ENCODE results near the gene SLC31A1. TPM values are rescaled to one million over a fixed set of nuclear protein-coding genes. Genes with fewer than 3 reads are reported as not detected.
A peak's percentile ranks its signal among the peaks of the same experiment; 100 is the strongest.

SLC31A1 gene
- polyA plus RNA-seq, 6 donors from 2014 or later, result 1.5 to 2.7 (median 2.0) TPM; not detected in 1

- H3K9me3 Mint-ChIP-seq, result peaks cover 0 to 2% (median 0%) of the 10 kb centered on the region in 7 donors
- H3K4me3 Mint-ChIP-seq, result no peak overlapping the region
These were observed 21.5 kb upstream of the SLC31A1 start for GRCh38 chr9:113199683-113200329.

GRCh38 chr9:113205432-113205831, 15.9 kb upstream of the SLC31A1 start:
- H3K27me3 Mint-ChIP-seq, result no peaks in the 10 kb centered on the region
- peak overlapping the region in 1 of 6 donors; percentile 64 for H3K27ac Mint-ChIP-seq
- no peak overlapping the region for H3K4me3 Mint-ChIP-seq
- H3K4me1 Mint-ChIP-seq, result peaks cover 0 to 17% (median 3%) of the 10 kb centered on the region in 3 donors
- ATAC-seq (ENCODE audit: low read depth in 2 of 2) (no peak), DNase-seq (no peak)
- H3K36me3 Mint-ChIP-seq, result peaks cover 19 to 38% of the 10 kb centered on the region in 2 donors
- H3K9me3 Mint-ChIP-seq, result peaks cover 0 to 2% (median 0%) of the 10 kb centered on the region in 7 donors

More at GRCh38 chr9:113199683-113200329, 21.5 kb upstream of the SLC31A1 start:
- ATAC-seq (ENCODE audit: low read depth in 2 of 2), result no peak
- no peak for DNase-seq
- Mint-ChIP-seq H3K27ac (peak overlapping the region in 1 of 6 donors; percentile 34), H3K36me3 (peaks cover 36 to 53% of the 10 kb centered on the region in 2 donors), H3K4me1 (no peaks in the 10 kb centered on the region), H3K27me3 (no peaks in the 10 kb centered on the region)

- Mint-ChIP-seq H3K36me3 (peaks cover 19 to 38% of the 10 kb centered on the region in 2 donors), H3K27me3 (no peaks in the 10 kb centered on the region), H3K4me3 (no peak overlapping the region), H3K9me3 (peaks cover 0 to 2% (median 0%) of the 10 kb centered on the region in 7 donors), H3K4me1 (peaks cover 0 to 17% (median 3%) of the 10 kb centered on the region in 3 donors), H3K27ac (peak overlapping the region in 1 of 6 donors; percentile 64)
- no peak for DNase-seq
- no peak for ATAC-seq (ENCODE audit: low read depth in 2 of 2)
These were observed 15.5 kb upstream of the SLC31A1 start for GRCh38 chr9:113205861-113206260.

GRCh38 chr9:113210815-113211214, 10.5 kb upstream of the SLC31A1 start:
- no peak for DNase-seq
- H3K4me3 Mint-ChIP-seq, result no peak overlapping the region
- H3K27me3 Mint-ChIP-seq, result no peaks in the 10 kb centered on the region
- peaks cover 15 to 41% (median 19%) of the 10 kb centered on the region in 3 donors for H3K4me1 Mint-ChIP-seq
- no peaks in the 10 kb centered on the region for H3K9me3 Mint-ChIP-seq
- ATAC-seq (ENCODE audit: low read depth in 2 of 2), result no peak
- peak overlapping the region in 1 of 6 donors; percentile 44 for H3K27ac Mint-ChIP-seq
- H3K36me3 Mint-ChIP-seq, result peaks cover 6 to 17% of the 10 kb centered on the region in 2 donors

GRCh38 chr9:113215132-113215531, 6.2 kb upstream of the SLC31A1 start:
- no peak overlapping the region for H3K4me3 Mint-ChIP-seq
- no peak for ATAC-seq (ENCODE audit: low read depth in 2 of 2)
- no peak for DNase-seq

GRCh38 chr9:113216406-113216805, 4.9 kb upstream of the SLC31A1 start:
- H3K4me1 Mint-ChIP-seq, result peaks cover 38 to 60% (median 45%) of the 10 kb centered on the region in 3 donors
- no peak overlapping the region for H3K27ac Mint-ChIP-seq

More at GRCh38 chr9:113215132-113215531, 6.2 kb upstream of the SLC31A1 start:
- peaks cover 33 to 49% (median 34%) of the 10 kb centered on the region in 3 donors for H3K4me1 Mint-ChIP-seq
- H3K36me3 Mint-ChIP-seq, result peaks cover 6 to 7% of the 10 kb centered on the region in 2 donors
- H3K27ac Mint-ChIP-seq, result peak overlapping the region in 1 of 6 donors; percentile 50
- H3K9me3 Mint-ChIP-seq, result no peaks in the 10 kb centered on the region
- H3K27me3 Mint-ChIP-seq, result no peaks in the 10 kb centered on the region

GRCh38 chr9:113219186-113219936, 2.0 kb upstream of the SLC31A1 start:
- DNase-seq (peak; percentile 53), ATAC-seq (ENCODE audit: low read depth in 2 of 2) (peak; percentile 47 to 53)
- Mint-ChIP-seq H3K4me1 (peaks cover 36 to 57% (median 55%) of the 10 kb centered on the region in 3 donors), H3K36me3 (no peaks in the 10 kb centered on the region), H3K9me3 (no peaks in the 10 kb centered on the region), H3K4me3 (peak overlapping the region; percentile 53 to 100 (median 96)), H3K27me3 (no peaks in the 10 kb centered on the region), H3K27ac (peak overlapping the region; percentile 84 to 98 (median 96))

More at GRCh38 chr9:113216406-113216805, 4.9 kb upstream of the SLC31A1 start:
- H3K4me3 Mint-ChIP-seq, result peak overlapping the region in 1 of 8 donors; percentile 9
- H3K27me3 Mint-ChIP-seq, result no peaks in the 10 kb centered on the region
- DNase-seq, result no peak
- H3K9me3 Mint-ChIP-seq, result no peaks in the 10 kb centered on the region
- peaks cover 6 to 7% of the 10 kb centered on the region in 2 donors for H3K36me3 Mint-ChIP-seq
- no peak for ATAC-seq (ENCODE audit: low read depth in 2 of 2)

- H3K4me1 Mint-ChIP-seq, result peaks cover 31 to 52% (median 50%) of the 10 kb centered on the region in 3 donors
- peak overlapping the region; percentile 92 to 100 (median 97) for H3K4me3 Mint-ChIP-seq
- ATAC-seq (ENCODE audit: low read depth in 2 of 2) (peak in 1 of 2 donors; percentile 18), DNase-seq (no peak)
- H3K27me3 Mint-ChIP-seq, result no peaks in the 10 kb centered on the region
- H3K27ac Mint-ChIP-seq, result peak overlapping the region; percentile 84 to 98 (median 96)
- no peaks in the 10 kb centered on the region for H3K36me3 Mint-ChIP-seq
- no peaks in the 10 kb centered on the region for H3K9me3 Mint-ChIP-seq
These were observed 1.4 kb upstream of the SLC31A1 start for GRCh38 chr9:113219969-113220368.

- no peak for ATAC-seq (ENCODE audit: low read depth in 2 of 2)
- no peaks in the 10 kb centered on the region for H3K36me3 Mint-ChIP-seq
- no peak for DNase-seq
- peak overlapping the region; percentile 93 to 98 (median 98) for H3K27ac Mint-ChIP-seq
- peaks cover 27 to 49% (median 46%) of the 10 kb centered on the region in 3 donors for H3K4me1 Mint-ChIP-seq
- no peaks in the 10 kb centered on the region for H3K27me3 Mint-ChIP-seq
- H3K9me3 Mint-ChIP-seq, result no peaks in the 10 kb centered on the region
- H3K4me3 Mint-ChIP-seq, result peak overlapping the region; percentile 92 to 100 (median 97)
These were observed 809 bp upstream of the SLC31A1 start for GRCh38 chr9:113220467-113221002.

- Mint-ChIP-seq H3K4me1 (peaks cover 27 to 47% (median 41%) of the 10 kb centered on the region in 3 donors), H3K27ac (peak overlapping the region in 4 of 6 donors; percentile 94 to 98 (median 98)), H3K27me3 (no peaks in the 10 kb centered on the region), H3K4me3 (peak overlapping the region; percentile 92 to 100 (median 97)), H3K36me3 (no peaks in the 10 kb centered on the region), H3K9me3 (no peaks in the 10 kb centered on the region)
- no peak for DNase-seq
- no peak for ATAC-seq (ENCODE audit: low read depth in 2 of 2)
These were observed 597 bp downstream of the SLC31A1 start for GRCh38 chr9:113221800-113222481.

- ATAC-seq (ENCODE audit: low read depth in 2 of 2) (no peak), DNase-seq (no peak)
- no peaks in the 10 kb centered on the region for H3K36me3 Mint-ChIP-seq
- H3K27me3 Mint-ChIP-seq, result no peaks in the 10 kb centered on the region
- peak overlapping the region; percentile 92 to 100 (median 97) for H3K4me3 Mint-ChIP-seq
- H3K4me1 Mint-ChIP-seq, result peaks cover 27 to 45% (median 41%) of the 10 kb centered on the region in 3 donors
- H3K9me3 Mint-ChIP-seq, result no peaks in the 10 kb centered on the region
- peak overlapping the region in 3 of 6 donors; percentile 20 to 98 (median 94) for H3K27ac Mint-ChIP-seq
These were observed 1.1 kb downstream of the SLC31A1 start for GRCh38 chr9:113222482-113222841.

- Mint-ChIP-seq H3K36me3 (no peaks in the 10 kb centered on the region), H3K4me3 (peak overlapping the region in 1 of 8 donors; percentile 100), H3K9me3 (no peaks in the 10 kb centered on the region), H3K27me3 (no peaks in the 10 kb centered on the region), H3K4me1 (peaks cover 24 to 39% (median 35%) of the 10 kb centered on the region in 3 donors), H3K27ac (no peak overlapping the region)
- ATAC-seq (ENCODE audit: low read depth in 2 of 2), result no peak
- DNase-seq, result no peak
These were observed 2.6 kb downstream of the SLC31A1 start for GRCh38 chr9:113223963-113224362.

GRCh38 chr9:113227436-113227835, 6.1 kb downstream of the SLC31A1 start:
- Mint-ChIP-seq H3K4me3 (no peak overlapping the region), H3K4me1 (peaks cover under 1 to 8% (median 8%) of the 10 kb centered on the region in 3 donors), H3K27ac (no peak overlapping the region), H3K36me3 (no peaks in the 10 kb centered on the region), H3K27me3 (no peaks in the 10 kb centered on the region), H3K9me3 (no peaks in the 10 kb centered on the region)
- no peak for DNase-seq
- ATAC-seq (ENCODE audit: low read depth in 2 of 2), result no peak
